Small intestine (tissue), 7 donors: ENCODE measurements around the gene ASCL4. TPM values are rescaled to one million over a fixed set of nuclear protein-coding genes. Genes with fewer than 3 reads are reported as not detected.
A peak's percentile ranks its signal among the peaks of the same experiment; 100 is the strongest.

Experiments used
- DNase-seq, 2 donors: peaks; one replicate each; pipeline versions ENCODE4 v3.0.0 to v3.0.0-alpha.2; 2013
- FAIRE-seq: peaks from 2 replicates; lab custom pipeline; 2012; peaks lifted over from hg19 to GRCh38; lab: Jason Lieb, UNC
- H3K27ac ChIP-seq, 3 donors: one replicate each; pipeline ENCODE4 v1.5.1; 2013; ENCODE audit warnings: low read length in 2 of 3, mild to moderate bottlenecking in 2 of 3, control low read depth in 1 of 3, inconsistent platforms in 1 of 3, low read depth in 1 of 3, moderate library complexity in 1 of 3
- H3K27me3 ChIP-seq, 3 donors: one replicate each; pipeline ENCODE4 v1.6.1; 2013; ENCODE audit warnings: low read length in 3 of 3, inconsistent platforms in 1 of 3; ENCODE audit not compliant: control insufficient read depth in 3 of 3, insufficient read depth in 3 of 3
- H3K36me3 ChIP-seq, 3 donors: one replicate each; pipeline ENCODE4 v1.6.1; 2013; ENCODE audit warnings: low read length in 3 of 3, inconsistent platforms in 1 of 3, low read depth in 1 of 3, mild to moderate bottlenecking in 1 of 3, moderate library complexity in 1 of 3; ENCODE audit not compliant: control insufficient read depth in 3 of 3, insufficient read depth in 2 of 3
- H3K4me1 ChIP-seq, 3 donors: one replicate each; pipeline ENCODE4 v1.6.1; 2013; ENCODE audit warnings: low read length in 2 of 3, inconsistent platforms in 1 of 3, low read depth in 1 of 3, mild to moderate bottlenecking in 1 of 3, moderate library complexity in 1 of 3; ENCODE audit not compliant: control insufficient read depth in 3 of 3, insufficient read depth in 2 of 3
- H3K4me3 ChIP-seq, 3 donors: one replicate each; pipeline ENCODE4 v1.5.1; 2013; ENCODE audit warnings: low read length in 3 of 3, control low read depth in 1 of 3, inconsistent platforms in 1 of 3, low read depth in 1 of 3, mild to moderate bottlenecking in 1 of 3, moderate library complexity in 1 of 3
- H3K9me3 ChIP-seq, 2 donors: one replicate each; pipeline ENCODE4 v1.6.1; 2013; ENCODE audit warnings: low read depth in 1 of 2, low read length in 1 of 2; ENCODE audit not compliant: control insufficient read depth in 2 of 2, insufficient read depth in 1 of 2
- WGBS, 3 donors: extraction: QIAGEN DNeasy Blood & Tissue Kit; methylation state at CpG; one replicate each; pipeline ENCODE4 v1.1.7; 2013; 5-methylcytosine and 5-hydroxymethylcytosine counted together
- polyA plus RNA-seq, 4 donors: library from polyadenylated mRNA; stranded (reverse) in 3 of 4; unstranded in 1 of 4; fragments of 200-250 nt in 3 of 4; fragments of 120-200 nt in 1 of 4; gene quantifications; one replicate each; pipeline versions ENCODE4 v1.2.1 to v1.2.3, GENCODE V29; 2013
- donor health status: healthy with polysubstance abuse.
- donor health status: control.
- donor health status: control.
- donor health status: Bipolar disorder and iron deficiency.
- donor health status: healthy.

The ASCL4 gene
- polyA plus RNA-seq, 4 donors = 0.07 TPM; not detected in 3

DNA sequence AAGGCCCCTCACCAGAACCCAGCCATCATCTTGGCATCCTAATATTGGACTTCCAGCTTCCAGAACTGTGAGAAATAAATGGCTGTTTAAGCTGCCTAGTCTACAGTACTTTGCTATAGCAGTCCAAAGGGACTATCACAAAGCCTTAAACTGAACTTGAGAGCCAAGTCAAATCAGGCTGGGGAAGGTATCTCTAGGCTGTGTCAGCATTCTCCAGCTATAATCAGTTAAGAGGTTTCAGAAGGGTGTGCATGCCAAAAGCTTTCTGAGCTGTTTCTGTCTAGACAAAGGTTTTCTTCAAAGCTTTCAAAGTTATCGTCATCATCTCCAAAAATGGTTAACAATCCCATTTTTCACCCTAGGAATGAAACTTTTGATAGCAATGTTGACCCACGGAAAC is 7.6 kb downstream of the ASCL4 start:
- DNase-seq (no peak), FAIRE-seq (no peak)
- Histone ChIP-seq H3K4me1 (no peaks in the 10 kb centered on the region), H3K27me3 (peaks cover 0 to 10% (median 4%) of the 10 kb centered on the region in 3 donors), H3K27ac (no peak overlapping the region), H3K9me3 (no peaks in the 10 kb centered on the region), H3K36me3 (no peaks in the 10 kb centered on the region), H3K4me3 (no peak overlapping the region)
- 60 to 83% (median 80%) methylated on average over 2 of the region's 2 CpGs for WGBS, 3 donors

- 76 to 87% (median 78%) methylated on average over 6 of the region's 6 CpGs for WGBS, 3 donors
- peaks cover 0 to 6% (median 4%) of the 10 kb centered on the region in 3 donors for H3K27me3 ChIP-seq
- no peaks in the 10 kb centered on the region for H3K36me3 ChIP-seq
- no peak overlapping the region for H3K4me3 ChIP-seq
- no peak overlapping the region for H3K27ac ChIP-seq
- H3K4me1 ChIP-seq = no peaks in the 10 kb centered on the region
- H3K9me3 ChIP-seq = no peaks in the 10 kb centered on the region
- DNase-seq (no peak), FAIRE-seq (no peak)
Measured at GRCh38 chr12:107783406-107784376, 9.2 kb downstream of the ASCL4 start.

- H3K27me3 ChIP-seq = peaks cover 0 to 2% (median 0%) of the 10 kb centered on the region in 3 donors
- FAIRE-seq (no peak), DNase-seq (no peak)
- H3K9me3 ChIP-seq = no peaks in the 10 kb centered on the region
- no peaks in the 10 kb centered on the region for H3K36me3 ChIP-seq
- H3K4me1 ChIP-seq = no peaks in the 10 kb centered on the region
- no peak overlapping the region for H3K4me3 ChIP-seq
- 79 to 95% (median 90%) methylated on average over 2 of the region's 2 CpGs for WGBS, 3 donors
- H3K27ac ChIP-seq = no peak overlapping the region
Measured at GRCh38 chr12:107788281-107788680, 13.8 kb downstream of the ASCL4 start.

DNA sequence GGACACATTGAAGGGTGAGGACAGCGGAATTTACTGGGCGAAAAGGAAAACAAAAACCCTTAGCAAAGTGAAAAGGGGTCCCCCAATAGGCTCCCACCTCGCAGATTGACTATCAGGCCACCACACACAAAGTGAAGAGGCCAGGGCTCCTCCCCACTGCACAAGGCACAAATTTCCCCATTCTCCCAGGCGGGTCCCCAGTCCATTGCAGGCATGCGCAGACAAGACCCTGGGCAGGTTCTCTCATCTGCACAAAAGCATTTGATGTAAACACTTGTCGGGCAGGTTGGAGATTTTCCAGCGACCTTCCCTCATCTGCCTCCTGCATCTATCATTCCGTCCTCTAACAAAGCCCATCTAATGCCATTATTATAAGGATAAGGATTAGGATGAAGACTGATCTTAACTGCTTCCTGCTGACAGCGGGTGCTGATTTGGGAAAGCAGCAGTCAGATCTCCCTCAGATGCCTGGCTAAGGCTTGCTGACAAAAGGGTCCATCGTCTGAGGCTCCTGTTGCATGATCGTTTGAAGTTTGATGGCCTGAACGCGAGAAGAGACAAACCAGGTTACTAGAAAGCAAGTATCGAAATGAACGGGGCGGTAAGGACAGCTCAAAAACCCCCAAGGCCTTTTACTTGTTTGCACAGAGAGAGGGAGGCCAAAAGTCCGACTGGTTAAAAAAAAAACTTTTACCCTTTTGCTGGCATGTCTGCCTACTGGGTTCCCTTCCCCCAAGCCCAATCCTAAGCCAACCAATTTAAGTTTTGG is 14.4 kb downstream of the ASCL4 start:
- DNase-seq (no peak), FAIRE-seq (no peak)
- Histone ChIP-seq H3K4me1 (no peaks in the 10 kb centered on the region), H3K4me3 (no peak overlapping the region), H3K36me3 (no peaks in the 10 kb centered on the region), H3K27me3 (peaks cover 0 to 2% (median 0%) of the 10 kb centered on the region in 3 donors), H3K9me3 (no peaks in the 10 kb centered on the region), H3K27ac (no peak overlapping the region)
- WGBS, 3 donors = 70 to 75% (median 74%) methylated on average over 17 of the region's 17 CpGs

DNA sequence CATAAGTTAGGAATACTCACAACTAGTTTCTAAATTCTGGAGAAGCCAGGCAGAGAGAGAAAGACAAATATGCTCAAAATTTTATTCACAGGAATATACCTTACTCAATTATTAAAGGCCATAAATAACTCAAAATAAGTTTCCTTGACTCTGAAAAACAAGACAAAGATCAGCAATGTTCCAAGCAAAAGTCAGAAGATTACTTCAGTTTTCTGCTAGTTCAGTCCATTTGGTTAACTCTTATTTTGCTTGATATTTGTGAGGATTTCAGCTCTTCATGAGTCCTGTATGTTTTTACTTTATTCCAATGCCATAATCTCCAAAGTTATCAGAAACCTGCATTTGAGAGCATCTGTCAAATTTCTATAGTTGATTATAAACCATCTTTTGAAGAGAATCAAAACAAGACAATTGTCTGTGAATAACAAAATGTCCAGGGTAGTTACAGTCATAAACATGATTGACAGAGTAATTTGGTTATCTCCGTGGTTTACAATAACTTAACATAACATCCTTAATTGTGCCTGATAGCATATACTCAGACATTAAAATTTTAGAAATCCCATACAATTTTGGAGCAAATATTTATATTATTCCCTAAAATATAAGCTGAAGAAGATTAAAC is 17.1 kb downstream of the ASCL4 start:
- 35 to 71% (median 65%) methylated on average over 1 of the region's 1 CpG for WGBS, 3 donors
- Histone ChIP-seq H3K4me1 (no peaks in the 10 kb centered on the region), H3K36me3 (no peaks in the 10 kb centered on the region)

GRCh38 chr12:107794451-107794850 is 19.9 kb downstream of the ASCL4 start:
- Histone ChIP-seq H3K36me3 (no peaks in the 10 kb centered on the region), H3K27ac (no peak overlapping the region), H3K4me1 (peaks cover 0 to 4% (median 0%) of the 10 kb centered on the region in 3 donors), H3K4me3 (no peak overlapping the region), H3K9me3 (no peaks in the 10 kb centered on the region), H3K27me3 (no peaks in the 10 kb centered on the region)
- no peak for FAIRE-seq
- peak in 1 of 2 donors; percentile 52 for DNase-seq
- 20 to 58% (median 43%) methylated on average over 3 of the region's 3 CpGs for WGBS, 3 donors

More for the DNA sequence above, 17.1 kb downstream of the ASCL4 start:
- H3K9me3 ChIP-seq = no peaks in the 10 kb centered on the region
- DNase-seq (no peak), FAIRE-seq (no peak)
- no peak overlapping the region for H3K27ac ChIP-seq
- H3K4me3 ChIP-seq = no peak overlapping the region
- peaks cover 0 to 2% (median 0%) of the 10 kb centered on the region in 3 donors for H3K27me3 ChIP-seq

DNA sequence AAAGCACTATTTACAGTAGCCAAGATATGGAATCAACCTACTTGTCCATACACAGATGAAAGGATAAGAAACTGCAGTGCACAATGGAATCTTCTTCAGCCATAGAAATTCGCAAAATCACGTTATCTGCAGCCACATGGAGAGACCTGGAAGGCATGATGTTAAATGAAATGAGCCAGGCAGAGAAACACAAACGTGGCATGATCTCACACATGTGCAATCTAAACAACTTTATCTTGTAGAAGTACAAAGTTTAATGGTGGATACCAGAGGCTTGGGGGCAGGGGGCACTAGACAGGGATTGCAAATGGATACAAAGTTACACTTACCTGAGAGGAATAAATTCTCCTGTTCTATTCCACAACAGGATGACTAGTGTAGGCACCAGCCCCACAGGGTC is 24.1 kb downstream of the ASCL4 start:
- no peak for FAIRE-seq
- peaks cover 0 to 4% (median 0%) of the 10 kb centered on the region in 3 donors for H3K4me1 ChIP-seq
- 16 to 46% (median 27%) methylated on average over 3 of the region's 3 CpGs for WGBS, 3 donors
- H3K9me3 ChIP-seq = no peaks in the 10 kb centered on the region
- H3K27me3 ChIP-seq = no peaks in the 10 kb centered on the region
- peak overlapping the region in 1 of 3 donors; percentile 22 for H3K27ac ChIP-seq
- H3K4me3 ChIP-seq = no peak overlapping the region
- no peaks in the 10 kb centered on the region for H3K36me3 ChIP-seq
- peak in 1 of 2 donors; percentile 63 for DNase-seq

DNA sequence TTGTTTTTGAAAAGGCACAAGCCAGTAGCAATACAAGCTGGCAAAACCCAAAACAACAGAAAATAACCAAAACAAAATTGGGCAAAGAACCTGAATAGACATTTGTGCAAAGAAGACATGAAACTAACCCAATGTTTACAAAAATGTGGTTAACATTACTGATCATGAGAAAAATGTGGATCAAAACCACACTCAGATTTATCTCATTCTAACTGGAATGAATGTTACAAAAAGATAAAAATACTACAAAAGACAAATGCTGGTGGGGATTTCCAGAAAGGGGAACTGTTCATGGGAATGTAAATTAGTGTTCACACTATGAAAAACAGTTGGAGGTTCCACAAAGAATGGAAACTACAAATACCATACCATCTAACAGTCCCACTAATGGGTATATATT is 26.6 kb downstream of the ASCL4 start:
- Histone ChIP-seq H3K27ac (no peak overlapping the region), H3K4me3 (no peak overlapping the region), H3K9me3 (no peaks in the 10 kb centered on the region), H3K36me3 (no peaks in the 10 kb centered on the region), H3K4me1 (peaks cover 0 to 4% (median 0%) of the 10 kb centered on the region in 3 donors), H3K27me3 (no peaks in the 10 kb centered on the region)
- FAIRE-seq (no peak), DNase-seq (no peak)
